ENCODE results near the gene DYNC2LI1.

The DYNC2LI1 gene

DNA sequence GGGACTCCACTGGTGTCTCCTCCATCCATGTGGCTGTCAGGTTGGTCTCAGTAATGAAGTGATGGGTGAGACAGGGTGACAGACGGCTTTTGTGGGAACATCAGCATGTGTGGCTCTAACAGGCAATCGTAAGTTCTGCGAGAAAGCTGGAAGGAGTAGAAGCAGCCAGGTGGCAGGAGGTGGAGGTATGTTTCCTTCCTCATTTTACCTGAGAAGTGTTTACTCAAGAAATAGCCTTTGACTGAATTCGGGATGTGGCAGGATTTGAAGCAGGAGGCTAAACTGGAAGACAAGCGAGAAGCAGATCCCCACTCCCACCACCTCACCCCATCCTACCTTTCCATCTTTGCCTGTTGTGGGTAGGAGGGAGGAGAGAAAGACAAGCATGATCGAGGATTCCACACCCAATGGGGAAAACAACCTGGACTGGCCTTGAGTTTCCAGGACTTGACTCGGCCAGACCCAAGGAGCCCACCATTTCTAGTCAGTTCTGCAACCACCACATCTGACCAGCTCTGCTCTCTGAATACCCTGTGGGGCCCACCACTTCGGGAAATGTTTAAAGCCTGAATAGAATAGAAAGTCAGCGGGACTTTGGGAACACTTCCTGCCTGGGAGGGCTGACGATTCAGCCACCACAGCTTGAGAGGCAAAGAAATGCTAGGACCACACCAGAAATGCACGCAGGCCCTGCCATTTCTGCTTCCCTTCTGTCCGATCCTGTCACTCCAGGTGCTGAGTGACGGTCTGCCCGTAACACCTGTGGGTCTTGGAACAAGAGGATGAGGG, 66.1 kb downstream of the DYNC2LI1 start:
- ChIA-PET CTCF (no interaction called here), POLR2A (no interaction called here)
- H3K4me3 ChIP-seq (ENCODE audit: low read depth, low read length) = no peak overlapping the region
- no peak for DNase-seq (ENCODE audit: low read depth, low spot score)
- TF ChIP-seq CTCF (IDR thresholded peaks at IDR 0.05; ENCODE audit: insufficient read depth, low read length, missing control alignments) = no peak

DNA sequence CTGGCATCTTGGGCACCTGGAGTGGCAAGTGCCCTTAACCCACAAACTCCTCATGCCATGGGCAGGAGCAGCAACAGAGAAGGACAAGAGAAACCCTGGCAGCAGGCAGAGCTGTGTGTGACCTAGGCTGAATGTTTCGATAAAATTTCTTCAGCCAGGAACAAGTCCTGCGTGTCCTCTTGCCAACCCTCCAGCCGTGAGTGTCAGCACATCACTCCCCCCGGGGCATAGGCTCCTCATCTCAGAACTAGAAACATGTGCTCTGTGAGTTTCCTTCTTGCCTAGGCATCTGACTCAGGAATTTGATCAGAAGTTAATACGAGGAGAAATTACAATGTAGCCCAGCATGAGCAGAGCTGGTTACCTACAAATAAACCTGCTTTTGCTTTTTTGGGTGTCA, 67.1 kb downstream of the DYNC2LI1 start:
- ChIA-PET CTCF (no interaction called here), POLR2A (no interaction called here)
- H3K4me3 ChIP-seq (ENCODE audit: low read depth, low read length) = no peak overlapping the region
- no peak for DNase-seq (ENCODE audit: low read depth, low spot score)
- TF ChIP-seq CTCF (IDR thresholded peaks at IDR 0.05; ENCODE audit: insufficient read depth, low read length, missing control alignments) = no peak

GRCh38 chr2:43841949-43842865, 68.4 kb downstream of the DYNC2LI1 start:
- no peak for TF ChIP-seq CTCF (IDR thresholded peaks at IDR 0.05; ENCODE audit: insufficient read depth, low read length, missing control alignments)
- POLR2A ChIA-PET = no interaction called here
- no peak overlapping the region for H3K4me3 ChIP-seq (ENCODE audit: low read depth, low read length)
- no peak for DNase-seq (ENCODE audit: low read depth, low spot score)
- CTCF ChIA-PET = no interaction called here

- H3K4me3 ChIP-seq (ENCODE audit: low read depth, low read length) = no peak overlapping the region
- ChIA-PET CTCF (no interaction called here), POLR2A (no interaction called here)
- no peak for TF ChIP-seq CTCF (IDR thresholded peaks at IDR 0.05; ENCODE audit: insufficient read depth, low read length, missing control alignments)
- DNase-seq (ENCODE audit: low read depth, low spot score) = no peak
These were observed 69.0 kb downstream of the DYNC2LI1 start for GRCh38 chr2:43842866-43843226.

GRCh38 chr2:43845181-43845580, 71.3 kb downstream of the DYNC2LI1 start:
- no peak overlapping the region for H3K4me3 ChIP-seq (ENCODE audit: low read depth, low read length)
- CTCF ChIA-PET = no interaction called here
- POLR2A ChIA-PET = no interaction called here
- TF ChIP-seq CTCF (IDR thresholded peaks at IDR 0.05; ENCODE audit: insufficient read depth, low read length, missing control alignments) = no peak
- no peak for DNase-seq (ENCODE audit: low read depth, low spot score)

GRCh38 chr2:43846140-43846793, 72.4 kb downstream of the DYNC2LI1 start:
- TF ChIP-seq CTCF (IDR thresholded peaks at IDR 0.05; ENCODE audit: insufficient read depth, low read length, missing control alignments) = no peak
- no peak overlapping the region for H3K4me3 ChIP-seq (ENCODE audit: low read depth, low read length)
- DNase-seq (ENCODE audit: low read depth, low spot score) = no peak
- CTCF ChIA-PET = no interaction called here
- POLR2A ChIA-PET = no interaction called here

Measured in AG04449 (cell line).